ENCODE measurements around the gene RHOT1.

- TF ChIP-seq POLR2AphosphoS5 (IDR thresholded peaks at IDR 0.05; ENCODE audit: low read depth, low read length) (no peak), SIN3A (IDR thresholded peaks at IDR 0.05; ENCODE audit: borderline replicate concordance, insufficient read depth, low read length) (no peak)
Measured at GRCh38 chr17:32102172-32102571, 40.1 kb upstream of the RHOT1 start.

All from PFSK-1 (cell line).